ENCODE measurements around the gene SH3TC2.

Gene SH3TC2

GRCh38 chr5:149056616-149057165 is 6.2 kb downstream of the SH3TC2 start:
- no peak for FAIRE-seq

DNA sequence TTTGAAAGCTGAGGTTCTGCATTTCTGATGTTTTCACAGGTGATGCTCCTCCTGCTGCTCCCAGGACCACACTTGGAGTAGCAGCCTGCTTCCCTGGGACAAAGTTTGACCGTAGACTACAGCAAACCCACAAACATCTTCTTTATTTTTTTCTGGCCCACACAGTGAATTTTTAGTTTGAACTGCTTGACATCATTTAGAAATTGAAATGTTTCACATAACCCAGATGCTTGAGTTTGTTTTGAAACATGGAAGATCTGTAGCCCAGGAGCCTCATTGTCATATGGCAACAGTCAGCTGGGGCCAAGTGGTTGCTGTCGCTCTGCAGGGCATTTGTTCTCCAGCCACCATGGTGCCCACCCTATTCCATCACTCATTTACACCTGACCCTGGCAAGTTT is 8.4 kb downstream of the SH3TC2 start:
- FAIRE-seq, result no peak

DNA sequence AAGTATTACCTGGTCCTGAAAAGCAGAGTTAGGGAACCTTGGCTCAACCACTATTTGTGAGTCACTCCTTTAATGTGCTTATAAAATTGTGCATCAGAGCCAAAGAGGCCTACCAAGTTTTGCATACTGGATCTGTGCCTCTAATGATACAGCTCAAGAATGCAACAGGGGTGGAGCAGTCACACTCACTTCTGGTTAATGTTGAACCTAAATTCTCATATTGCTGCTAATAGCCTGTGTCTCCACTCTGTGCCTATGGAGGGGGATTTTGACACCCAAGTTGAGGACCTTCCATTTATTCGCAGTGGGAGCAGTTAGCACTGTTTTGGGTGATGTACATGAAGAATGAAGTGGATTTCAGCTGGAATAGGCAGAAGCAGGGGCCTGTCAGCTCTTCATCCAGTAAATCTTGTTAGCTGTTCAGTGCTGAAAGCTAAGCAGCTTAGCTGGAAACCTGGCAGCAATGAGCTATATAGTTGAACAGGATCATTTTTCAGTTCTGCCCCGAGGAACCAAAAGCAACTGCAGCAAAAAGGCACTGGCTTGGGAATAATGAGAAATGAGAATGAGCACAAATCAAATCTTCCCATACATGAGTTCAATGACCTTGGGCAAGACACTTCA is 9.7 kb downstream of the SH3TC2 start:
- no peak for FAIRE-seq

- FAIRE-seq, result no peak
These were observed 13.5 kb downstream of the SH3TC2 start for GRCh38 chr5:149049371-149049781.

GRCh38 chr5:149048811-149049210 is 14.1 kb downstream of the SH3TC2 start:
- no peak for FAIRE-seq

DNA sequence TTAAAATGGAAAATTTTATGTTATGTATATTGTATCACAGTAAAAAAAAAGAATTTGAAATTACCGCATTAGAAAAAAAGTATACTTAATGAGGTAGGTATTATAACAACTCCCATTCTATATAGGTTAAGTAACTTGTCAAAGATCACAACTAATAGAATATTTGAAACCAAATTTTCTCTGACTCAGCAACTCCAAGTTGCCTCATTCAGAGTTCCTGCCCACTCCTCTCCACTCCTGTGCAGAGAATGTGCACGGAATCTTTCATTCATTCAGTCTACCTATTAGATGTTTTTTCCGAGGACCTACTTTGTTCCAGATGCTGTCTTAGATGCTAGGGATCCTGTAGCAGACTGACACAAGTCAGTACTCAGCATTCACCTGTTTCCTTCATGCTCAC is 15.4 kb downstream of the SH3TC2 start:
- FAIRE-seq, result no peak

GRCh38 chr5:149046196-149046829 is 16.5 kb downstream of the SH3TC2 start:
- no peak for FAIRE-seq

DNA sequence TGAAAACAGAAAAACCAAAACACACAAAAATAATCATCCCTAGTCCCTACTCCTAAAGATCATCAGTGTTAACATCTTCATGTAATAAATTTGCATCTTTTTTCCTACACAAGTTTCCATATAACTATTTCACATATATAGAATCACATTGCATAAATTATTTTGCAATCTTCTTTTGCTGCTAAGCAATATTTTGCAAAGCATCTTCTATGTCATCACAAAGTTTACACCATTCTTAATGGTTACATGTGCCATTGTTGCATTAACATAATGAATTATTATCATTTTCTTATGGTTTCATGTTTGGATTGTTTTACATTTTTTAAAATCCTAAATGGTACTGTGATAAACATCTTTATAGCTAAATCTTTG is 17.8 kb downstream of the SH3TC2 start:
- no peak for FAIRE-seq

GRCh38 chr5:149044453-149045088 is 18.3 kb downstream of the SH3TC2 start:
- FAIRE-seq, result no peak

GRCh38 chr5:149043641-149044040 is 19.2 kb downstream of the SH3TC2 start:
- no peak for FAIRE-seq

- no peak for FAIRE-seq
These were observed 20.0 kb downstream of the SH3TC2 start for GRCh38 chr5:149042865-149043264.

GRCh38 chr5:149041242-149041641 is 21.6 kb downstream of the SH3TC2 start:
- FAIRE-seq, result no peak

- FAIRE-seq, result no peak
These were observed 22.4 kb downstream of the SH3TC2 start for GRCh38 chr5:149040421-149040820.

GRCh38 chr5:149039506-149039905 is 23.4 kb downstream of the SH3TC2 start:
- no peak for FAIRE-seq

DNA sequence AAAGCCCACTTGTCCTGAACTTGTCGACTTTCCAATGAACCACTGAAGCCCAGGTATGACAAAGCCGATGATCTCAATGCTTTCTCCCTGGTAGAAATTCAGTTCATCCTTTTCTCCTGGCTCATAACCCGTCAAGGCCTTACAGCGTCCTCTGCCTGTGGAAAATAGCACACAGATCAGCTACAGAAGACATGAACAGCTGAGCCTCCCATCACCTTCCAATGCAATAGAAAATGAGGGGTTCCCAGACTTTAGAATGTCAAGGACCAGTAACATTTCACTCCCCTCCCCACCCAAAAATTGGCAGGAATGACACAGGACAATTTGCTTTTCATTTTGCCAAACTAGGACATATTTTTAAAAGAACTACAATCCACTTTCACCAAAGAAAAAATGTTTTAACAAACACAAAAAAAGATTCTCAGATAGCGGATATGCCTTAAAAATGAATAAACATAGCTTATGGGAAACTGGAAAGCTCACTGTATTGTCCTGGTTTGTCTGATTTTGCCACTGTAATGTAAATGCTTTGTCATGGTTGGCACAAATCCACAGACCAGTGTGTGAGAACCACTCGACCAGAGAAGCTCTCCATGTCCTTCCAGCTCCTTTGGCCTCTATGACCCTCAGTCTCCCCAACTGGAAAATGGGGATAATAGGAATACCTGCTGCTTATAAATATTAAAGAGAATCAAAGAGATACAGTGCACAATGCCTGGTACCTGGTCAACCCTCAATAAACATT is 24.4 kb downstream of the SH3TC2 start:
- FAIRE-seq, result no peak

DNA sequence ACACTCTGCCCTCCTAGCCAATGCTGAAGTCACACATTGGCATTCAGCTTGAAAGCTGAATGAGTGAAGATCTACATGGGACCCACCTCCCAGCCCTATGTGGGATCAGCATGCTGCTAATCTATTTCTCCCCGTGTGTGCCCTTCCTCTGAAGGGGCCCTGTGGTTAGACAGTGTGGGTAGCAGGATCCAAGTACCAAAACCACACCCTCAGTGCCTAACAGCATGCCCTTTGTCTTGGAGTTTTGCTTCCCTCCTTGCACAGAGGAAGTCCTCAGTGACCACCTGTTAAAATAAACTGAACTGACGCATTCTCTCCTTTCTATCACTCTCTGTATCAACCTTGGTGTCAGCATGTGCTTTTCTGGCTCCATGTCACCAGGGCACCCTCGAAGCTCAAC is 25.0 kb downstream of the SH3TC2 start:
- no peak for FAIRE-seq

DNA sequence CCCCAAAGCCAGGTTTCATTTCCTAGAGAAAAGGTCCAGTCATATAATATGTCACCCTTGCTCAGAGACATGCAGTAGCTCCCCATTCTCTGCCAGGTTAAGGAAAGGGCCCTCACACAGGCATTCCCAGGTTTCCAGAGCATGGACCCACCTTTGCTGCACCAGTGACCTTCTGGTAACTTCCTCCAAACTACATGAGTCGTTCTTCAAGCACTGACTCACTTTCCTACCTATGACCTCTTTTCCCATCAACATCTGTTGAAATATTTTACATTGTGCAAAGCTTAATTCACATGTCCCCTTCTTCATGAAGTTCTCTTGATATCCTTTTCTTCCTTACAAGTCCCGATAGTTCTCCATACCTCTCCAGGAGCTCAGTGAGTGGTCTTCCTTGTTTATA is 25.9 kb downstream of the SH3TC2 start:
- no peak for FAIRE-seq

DNA sequence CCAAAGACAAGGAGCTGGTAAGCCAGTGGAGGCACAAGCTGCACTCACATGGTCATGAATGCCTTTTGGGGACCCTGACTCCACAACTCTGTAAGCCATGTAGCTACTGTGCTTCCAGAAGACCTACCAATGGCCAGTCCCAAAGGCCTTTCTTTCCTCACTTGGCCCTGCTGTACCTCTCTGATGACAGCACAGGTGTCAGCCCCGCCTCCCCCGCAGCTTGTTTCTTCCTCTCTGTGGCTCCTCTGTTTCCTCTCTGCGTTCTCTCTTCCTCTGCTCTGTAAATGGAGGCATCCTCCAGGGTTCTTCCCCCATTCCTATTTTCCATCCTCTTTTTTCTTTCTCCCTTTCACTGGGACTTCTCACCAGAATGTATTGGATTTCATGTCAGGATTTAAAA is 26.7 kb downstream of the SH3TC2 start:
- no peak for FAIRE-seq

- FAIRE-seq, result no peak
These were observed 27.5 kb downstream of the SH3TC2 start for GRCh38 chr5:149035372-149035790.

DNA sequence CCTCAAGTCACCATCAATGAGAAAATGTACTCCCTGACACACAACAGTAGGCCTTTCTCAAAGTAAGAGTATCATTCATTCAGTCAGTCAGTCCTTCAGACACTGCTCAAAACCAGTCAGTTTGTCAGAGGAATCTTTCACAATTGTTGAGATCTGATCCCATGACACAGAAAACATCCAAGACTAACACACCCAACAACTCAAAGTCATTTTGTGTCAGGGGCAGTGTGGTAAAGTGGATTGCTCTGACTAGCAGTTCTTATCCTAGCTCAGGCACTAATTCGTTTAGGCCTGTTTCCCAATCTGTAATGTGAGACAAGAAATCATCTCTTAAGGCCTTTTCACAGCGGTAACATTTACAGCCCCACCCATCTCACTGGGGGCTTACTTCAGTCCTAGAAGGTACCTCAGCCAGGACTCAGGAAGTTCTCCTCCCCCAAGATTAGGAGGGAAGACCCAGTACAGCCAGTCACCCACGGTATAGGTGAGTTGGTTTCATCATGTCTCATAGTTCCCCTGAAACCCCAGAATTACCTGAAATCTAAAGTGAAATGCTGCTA is 31.9 kb downstream of the SH3TC2 start:
- no peak for FAIRE-seq

DNA sequence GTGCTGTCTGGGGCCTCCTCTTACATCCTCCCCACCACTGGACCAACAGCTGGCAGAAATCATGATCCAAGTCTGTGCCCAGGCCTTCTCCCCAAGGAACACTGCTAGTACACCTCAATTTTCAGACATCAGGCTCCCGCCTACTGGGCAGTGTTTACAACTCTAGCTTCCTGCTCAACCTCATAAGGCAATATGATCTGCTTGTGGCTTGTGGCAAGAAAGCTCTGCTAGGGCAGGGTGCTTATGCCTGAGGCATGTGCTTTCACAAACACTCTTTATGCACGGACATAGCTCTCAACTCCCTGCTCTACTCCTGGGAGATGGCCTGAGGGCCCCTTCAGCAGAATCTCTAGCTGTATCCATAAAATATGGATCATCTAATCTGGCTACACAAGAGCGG is 32.5 kb downstream of the SH3TC2 start:
- FAIRE-seq, result no peak

GRCh38 chr5:149028984-149029383 is 33.9 kb downstream of the SH3TC2 start:
- no peak for FAIRE-seq

DNA sequence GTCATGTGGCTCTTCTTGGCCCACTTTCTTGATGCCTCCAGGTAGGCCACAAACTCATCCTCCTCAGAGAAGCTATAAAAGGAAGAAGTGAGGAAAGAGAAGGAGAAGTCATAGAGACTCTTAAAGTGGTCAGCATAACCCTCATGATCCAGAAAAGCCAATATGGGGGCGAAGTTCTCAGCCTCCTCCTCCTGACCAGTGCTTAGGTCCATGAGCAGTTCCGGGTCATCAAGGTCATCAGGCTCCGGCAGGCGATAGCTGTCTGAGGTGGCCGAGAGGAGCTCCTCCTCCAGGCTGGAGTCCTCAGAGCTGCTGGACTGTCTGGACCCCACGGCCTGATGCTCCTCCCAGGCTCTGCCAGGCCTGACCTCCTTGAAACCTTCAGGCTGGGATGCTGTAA is 34.7 kb downstream of the SH3TC2 start:
- FAIRE-seq, result no peak
